Measurements from ENCODE around the gene LRRC75A. TPM values are rescaled to one million over a fixed set of nuclear protein-coding genes. Genes with fewer than 3 reads are reported as not detected.
"Not testable (repeated sequence)": the region's sequence is repeated elsewhere in the genome, so short reads cannot be mapped to it uniquely, and the experiment has no call there.

LRRC75A gene
- total RNA-seq, 1 experiment from 2014 or later = 3.3 TPM

- Histone ChIP-seq H3K36me3 (replicated peaks; ENCODE audit: control insufficient read depth, insufficient read depth, low read length) (peaks cover 39% of the 10 kb centered on the region), H3K4me3 (ENCODE audit: insufficient read depth, low read depth, low read length) (no peak overlapping the region), H3K27me3 (ENCODE audit: control insufficient read depth, insufficient read depth, low read length) (no peaks in the 10 kb centered on the region)
- DNase-seq = no peak
Observed at GRCh38 chr17:16442594-16443510, 49.1 kb downstream of the LRRC75A start.

- Histone ChIP-seq H3K4me3 (ENCODE audit: insufficient read depth, low read depth, low read length) (no peak overlapping the region), H3K36me3 (replicated peaks; ENCODE audit: control insufficient read depth, insufficient read depth, low read length) (peaks cover 39% of the 10 kb centered on the region), H3K27me3 (ENCODE audit: control insufficient read depth, insufficient read depth, low read length) (no peaks in the 10 kb centered on the region)
- no peak for DNase-seq
Observed at GRCh38 chr17:16442141-16442540, 49.9 kb downstream of the LRRC75A start.

GRCh38 chr17:16440901-16441629, 50.9 kb downstream of the LRRC75A start:
- Histone ChIP-seq H3K27me3 (ENCODE audit: control insufficient read depth, insufficient read depth, low read length) (no peaks in the 10 kb centered on the region), H3K36me3 (replicated peaks; ENCODE audit: control insufficient read depth, insufficient read depth, low read length) (peaks cover 35% of the 10 kb centered on the region), H3K4me3 (ENCODE audit: insufficient read depth, low read depth, low read length) (no peak overlapping the region)
- no peak for DNase-seq

- peaks cover 35% of the 10 kb centered on the region for H3K36me3 ChIP-seq (replicated peaks; ENCODE audit: control insufficient read depth, insufficient read depth, low read length)
- H3K27me3 ChIP-seq (ENCODE audit: control insufficient read depth, insufficient read depth, low read length); DNase-seq: not testable (repeated sequence)
- peak overlapping the region; percentile 97 for H3K4me3 ChIP-seq (ENCODE audit: insufficient read depth, low read depth, low read length)
Observed at GRCh38 chr17:16440354-16440753, 51.6 kb downstream of the LRRC75A start.

- Histone ChIP-seq H3K4me3 (ENCODE audit: insufficient read depth, low read depth, low read length) (peak overlapping the region; percentile 97), H3K36me3 (replicated peaks; ENCODE audit: control insufficient read depth, insufficient read depth, low read length) (peaks cover 35% of the 10 kb centered on the region), H3K27me3 (ENCODE audit: control insufficient read depth, insufficient read depth, low read length) (no peaks in the 10 kb centered on the region)
- no peak for DNase-seq
Observed at GRCh38 chr17:16439811-16440351, 52.1 kb downstream of the LRRC75A start.

GRCh38 chr17:16439303-16439791, 52.6 kb downstream of the LRRC75A start:
- Histone ChIP-seq H3K36me3 (replicated peaks; ENCODE audit: control insufficient read depth, insufficient read depth, low read length) (peaks cover 34% of the 10 kb centered on the region), H3K27me3 (ENCODE audit: control insufficient read depth, insufficient read depth, low read length) (no peaks in the 10 kb centered on the region), H3K4me3 (ENCODE audit: insufficient read depth, low read depth, low read length) (peak overlapping the region; percentile 97)
- DNase-seq = no peak

- DNase-seq = peak; percentile 99
- H3K4me3 ChIP-seq (ENCODE audit: insufficient read depth, low read depth, low read length) = peak overlapping the region; percentile 97
- H3K36me3 ChIP-seq (replicated peaks; ENCODE audit: control insufficient read depth, insufficient read depth, low read length) = peaks cover 34% of the 10 kb centered on the region
- no peaks in the 10 kb centered on the region for H3K27me3 ChIP-seq (ENCODE audit: control insufficient read depth, insufficient read depth, low read length)
Observed at GRCh38 chr17:16438557-16439302, 53.3 kb downstream of the LRRC75A start.

GRCh38 chr17:16438173-16438556, 53.8 kb downstream of the LRRC75A start:
- H3K4me3 ChIP-seq (ENCODE audit: insufficient read depth, low read depth, low read length) = peak overlapping the region; percentile 50
- peaks cover 33% of the 10 kb centered on the region for H3K36me3 ChIP-seq (replicated peaks; ENCODE audit: control insufficient read depth, insufficient read depth, low read length)
- DNase-seq = no peak
- no peaks in the 10 kb centered on the region for H3K27me3 ChIP-seq (ENCODE audit: control insufficient read depth, insufficient read depth, low read length)

GRCh38 chr17:16437083-16437482, 54.9 kb downstream of the LRRC75A start:
- no peak overlapping the region for H3K4me3 ChIP-seq (ENCODE audit: insufficient read depth, low read depth, low read length)
- DNase-seq = no peak
- H3K36me3 ChIP-seq (replicated peaks; ENCODE audit: control insufficient read depth, insufficient read depth, low read length) = peaks cover 22% of the 10 kb centered on the region
- no peaks in the 10 kb centered on the region for H3K27me3 ChIP-seq (ENCODE audit: control insufficient read depth, insufficient read depth, low read length)

GRCh38 chr17:16435925-16436886, 55.8 kb downstream of the LRRC75A start:
- Histone ChIP-seq H3K27me3 (ENCODE audit: control insufficient read depth, insufficient read depth, low read length) (no peaks in the 10 kb centered on the region), H3K36me3 (replicated peaks; ENCODE audit: control insufficient read depth, insufficient read depth, low read length) (peaks cover 14% of the 10 kb centered on the region), H3K4me3 (ENCODE audit: insufficient read depth, low read depth, low read length) (no peak overlapping the region)
- no peak for DNase-seq

GRCh38 chr17:16434662-16435061, 57.3 kb downstream of the LRRC75A start:
- Histone ChIP-seq H3K4me3 (ENCODE audit: insufficient read depth, low read depth, low read length) (no peak overlapping the region), H3K36me3 (replicated peaks; ENCODE audit: control insufficient read depth, insufficient read depth, low read length) (peaks cover 3% of the 10 kb centered on the region), H3K27me3 (ENCODE audit: control insufficient read depth, insufficient read depth, low read length) (no peaks in the 10 kb centered on the region)
- peak; percentile 82 for DNase-seq

- H3K27me3 ChIP-seq (ENCODE audit: control insufficient read depth, insufficient read depth, low read length) = no peaks in the 10 kb centered on the region
- H3K4me3 ChIP-seq (ENCODE audit: insufficient read depth, low read depth, low read length) = no peak overlapping the region
- DNase-seq = no peak
- no peaks in the 10 kb centered on the region for H3K36me3 ChIP-seq (replicated peaks; ENCODE audit: control insufficient read depth, insufficient read depth, low read length)
Observed at GRCh38 chr17:16433514-16433913, 58.5 kb downstream of the LRRC75A start.

GRCh38 chr17:16432017-16432416, 60.0 kb downstream of the LRRC75A start:
- Histone ChIP-seq H3K4me3 (ENCODE audit: insufficient read depth, low read depth, low read length) (no peak overlapping the region), H3K36me3 (replicated peaks; ENCODE audit: control insufficient read depth, insufficient read depth, low read length) (no peaks in the 10 kb centered on the region), H3K27me3 (ENCODE audit: control insufficient read depth, insufficient read depth, low read length) (no peaks in the 10 kb centered on the region)
- no peak for DNase-seq

Data from H7 (cell line).